NT2/D1 (cell line): ENCODE data around the gene TTLL5.

ENCODE experiments used
- SUZ12 ChIP-seq: IDR thresholded peaks from 2 replicates; pipeline ENCODE4 v1.6.1; 2011; ENCODE audit not compliant: insufficient read length, insufficient read depth; ENCODE audit errors: extremely low read depth
- YY1 ChIP-seq: IDR thresholded peaks from 2 replicates; pipeline ENCODE4 v1.6.1; 2011; ENCODE audit not compliant: insufficient read length, insufficient read depth

DNA sequence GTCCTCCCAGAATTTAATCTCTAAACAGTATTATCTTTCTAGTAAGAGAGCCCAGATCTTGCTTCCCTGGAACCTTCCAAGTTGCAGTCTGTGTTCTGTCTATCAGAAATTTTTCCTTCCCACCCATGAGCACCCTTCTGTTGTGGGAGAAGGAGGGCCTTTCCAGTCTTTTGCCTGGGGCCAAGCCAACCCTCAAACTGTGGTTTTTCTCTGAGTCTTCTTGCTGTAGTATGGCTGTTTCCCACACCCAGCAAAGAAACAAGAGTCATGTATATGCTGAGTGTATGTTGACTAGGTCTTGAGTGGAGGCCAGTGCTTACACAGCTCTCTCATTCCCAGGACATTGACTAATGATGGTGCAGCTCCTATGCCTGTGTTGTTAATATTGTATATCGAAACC, 216.2 kb downstream of the TTLL5 start:
- TF ChIP-seq YY1 (no peak), SUZ12 (no peak)
